Progenitor cell of endocrine pancreas (in vitro differentiated cells): ENCODE data around the gene SPRED3. TPM values are rescaled to one million over a fixed set of nuclear protein-coding genes. Genes with fewer than 3 reads are reported as not detected.
"Not testable (repeated sequence)": the region's sequence is repeated elsewhere in the genome, so short reads cannot be mapped to it uniquely, and the experiment has no call there.

Source experiments
- DNase-seq: peaks from one replicate; pipeline ENCODE4 v3.0.0; 2021; ENCODE audit warnings: low spot score; ENCODE audit not compliant: unreplicated experiment
- H3K27ac Mint-ChIP-seq: 2 replicates; pipeline ENCODE4 v1.8.0; 2021; ENCODE audit warnings: mild to moderate bottlenecking, moderate library complexity, mixed read lengths
- H3K27me3 Mint-ChIP-seq: 2 replicates; pipeline ENCODE4 v1.8.0; 2021; ENCODE audit warnings: mixed read lengths
- H3K36me3 Mint-ChIP-seq: 2 replicates; pipeline ENCODE4 v1.8.0; 2022; ENCODE audit warnings: mixed read lengths; ENCODE audit not compliant: insufficient read depth
- H3K4me1 Mint-ChIP-seq: 2 replicates; pipeline ENCODE4 v1.8.0; 2021; ENCODE audit warnings: low read depth, mixed read lengths
- H3K4me3 Mint-ChIP-seq: 2 replicates; pipeline ENCODE4 v1.8.0; 2021; ENCODE audit warnings: low read depth, mild to moderate bottlenecking, moderate library complexity, mixed read lengths
- H3K9me3 Mint-ChIP-seq: 2 replicates; pipeline ENCODE4 v1.8.0; 2021; ENCODE audit warnings: low read depth, mixed read lengths
- total RNA-seq: library from RNA; stranded (reverse); gene quantifications from 2 replicates; pipeline ENCODE4 v1.2.1, GENCODE V29; 2021
- TF ChIP-seq, protein P1 (sequence below): fragments of 200-600 bp; sonication (generic); IDR thresholded peaks from one replicate; pipeline ENCODE4 v1.5.0; 2021; ENCODE audit warnings: antibody characterized with exemption, mild to moderate bottlenecking; ENCODE audit not compliant: unreplicated experiment

The SPRED3 gene
- total RNA-seq, 1 donor from 2014 or later = 13.0 TPM

DNA sequence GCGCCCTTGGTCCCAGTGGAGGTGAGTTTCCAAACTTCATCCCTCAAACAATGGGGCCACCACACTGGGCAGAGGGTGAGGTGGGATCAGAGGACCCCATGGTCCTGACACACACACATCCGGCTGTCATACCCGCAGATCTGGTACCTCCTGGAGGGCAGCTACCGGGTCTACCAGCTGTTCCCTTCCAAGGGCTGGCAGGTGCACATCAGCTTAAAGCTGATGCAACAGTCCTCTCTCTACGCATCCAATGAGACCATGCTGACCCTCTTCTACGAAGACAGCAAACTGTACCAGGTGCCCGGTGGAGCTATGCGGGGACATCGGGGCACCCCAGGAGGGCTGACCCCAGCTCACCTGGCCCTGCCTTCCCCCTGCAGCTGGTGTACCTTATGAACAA lies 28.1 kb upstream of the SPRED3 start:
- H3K4me3 Mint-ChIP-seq = peak overlapping the region; percentile 83
- no peak overlapping the region for H3K27ac Mint-ChIP-seq
- peaks cover 52% of the 10 kb centered on the region for H3K27me3 Mint-ChIP-seq
- no peaks in the 10 kb centered on the region for H3K36me3 Mint-ChIP-seq
- TF ChIP-seq, protein P1, sequence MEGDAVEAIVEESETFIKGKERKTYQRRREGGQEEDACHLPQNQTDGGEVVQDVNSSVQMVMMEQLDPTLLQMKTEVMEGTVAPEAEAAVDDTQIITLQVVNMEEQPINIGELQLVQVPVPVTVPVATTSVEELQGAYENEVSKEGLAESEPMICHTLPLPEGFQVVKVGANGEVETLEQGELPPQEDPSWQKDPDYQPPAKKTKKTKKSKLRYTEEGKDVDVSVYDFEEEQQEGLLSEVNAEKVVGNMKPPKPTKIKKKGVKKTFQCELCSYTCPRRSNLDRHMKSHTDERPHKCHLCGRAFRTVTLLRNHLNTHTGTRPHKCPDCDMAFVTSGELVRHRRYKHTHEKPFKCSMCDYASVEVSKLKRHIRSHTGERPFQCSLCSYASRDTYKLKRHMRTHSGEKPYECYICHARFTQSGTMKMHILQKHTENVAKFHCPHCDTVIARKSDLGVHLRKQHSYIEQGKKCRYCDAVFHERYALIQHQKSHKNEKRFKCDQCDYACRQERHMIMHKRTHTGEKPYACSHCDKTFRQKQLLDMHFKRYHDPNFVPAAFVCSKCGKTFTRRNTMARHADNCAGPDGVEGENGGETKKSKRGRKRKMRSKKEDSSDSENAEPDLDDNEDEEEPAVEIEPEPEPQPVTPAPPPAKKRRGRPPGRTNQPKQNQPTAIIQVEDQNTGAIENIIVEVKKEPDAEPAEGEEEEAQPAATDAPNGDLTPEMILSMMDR = no peak
- DNase-seq = no peak
- H3K4me1 Mint-ChIP-seq = no peaks in the 10 kb centered on the region
- no peaks in the 10 kb centered on the region for H3K9me3 Mint-ChIP-seq

GRCh38 chr19:38360839-38361631 lies 27.5 kb upstream of the SPRED3 start:
- DNase-seq = no peak
- Mint-ChIP-seq H3K36me3 (no peaks in the 10 kb centered on the region), H3K27ac (peak overlapping the region; percentile 29), H3K4me1 (no peaks in the 10 kb centered on the region), H3K27me3 (peaks cover 48% of the 10 kb centered on the region), H3K4me3 (peak overlapping the region; percentile 83), H3K9me3 (no peaks in the 10 kb centered on the region)
- TF ChIP-seq, protein P1 = no peak

GRCh38 chr19:38361633-38362075 lies 26.8 kb upstream of the SPRED3 start:
- Mint-ChIP-seq H3K36me3 (no peaks in the 10 kb centered on the region), H3K27ac (peak overlapping the region; percentile 91), H3K9me3 (no peaks in the 10 kb centered on the region), H3K4me1 (no peaks in the 10 kb centered on the region), H3K4me3 (peak overlapping the region; percentile 83), H3K27me3 (peaks cover 45% of the 10 kb centered on the region)
- TF ChIP-seq, protein P1 = peak; percentile 30
- DNase-seq = peak; percentile 77

DNA sequence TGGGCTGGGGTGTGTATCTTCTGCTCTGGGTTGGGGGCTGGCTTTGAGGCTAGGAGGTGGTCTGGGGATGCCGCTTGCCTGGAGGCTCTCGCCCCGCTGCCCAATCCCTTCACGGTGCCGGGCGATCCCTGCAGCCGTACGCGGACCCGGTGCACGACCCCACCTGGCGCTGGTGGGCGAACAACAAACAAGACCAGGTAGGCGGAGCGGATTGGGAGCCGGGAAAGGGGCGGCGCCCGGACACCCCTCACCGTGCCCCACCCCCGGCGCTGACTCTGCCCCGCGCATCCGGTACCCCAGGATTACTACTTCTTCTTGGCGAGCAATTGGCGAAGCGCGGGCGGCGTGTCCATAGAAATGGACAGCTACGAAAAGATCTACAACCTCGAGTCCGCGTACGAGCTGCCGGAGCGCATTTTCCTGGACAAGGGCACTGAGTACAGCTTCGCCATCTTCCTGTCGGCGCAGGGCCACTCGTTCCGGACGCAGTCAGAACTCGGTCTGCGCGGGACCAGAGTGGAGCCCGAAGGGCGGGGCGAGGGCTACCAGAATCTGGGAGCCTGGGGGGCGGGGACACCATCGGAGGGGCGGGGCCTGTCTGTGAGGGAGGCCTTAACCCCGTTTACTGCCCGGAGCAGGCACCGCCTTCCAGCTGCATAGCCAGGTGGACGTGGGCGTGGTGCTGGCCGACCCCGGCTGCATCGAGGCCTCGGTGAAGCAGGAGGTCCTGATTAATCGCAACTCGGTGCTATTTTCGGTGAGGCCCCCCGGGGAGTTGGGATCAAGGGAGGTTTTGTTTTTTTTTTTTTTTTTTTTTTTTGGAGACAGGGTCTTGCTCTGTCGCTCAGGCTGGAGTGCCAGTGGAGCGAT lies 26.2 kb upstream of the SPRED3 start:
- Mint-ChIP-seq H3K27me3 (peaks cover 43% of the 10 kb centered on the region), H3K4me3 (peak overlapping the region; percentile 83), H3K9me3 (no peaks in the 10 kb centered on the region), H3K4me1 (no peaks in the 10 kb centered on the region), H3K27ac (peak overlapping the region; percentile 91), H3K36me3 (no peaks in the 10 kb centered on the region)
- DNase-seq = peak; percentile 75
- TF ChIP-seq, protein P1 = no peak

- Mint-ChIP-seq H3K27me3 (peaks cover 39% of the 10 kb centered on the region), H3K27ac (peak overlapping the region; percentile 57), H3K4me3 (peak overlapping the region; percentile 83)
- not testable (repeated sequence) for H3K9me3 Mint-ChIP-seq, H3K4me1 Mint-ChIP-seq, DNase-seq, H3K36me3 Mint-ChIP-seq
Measured at GRCh38 chr19:38362946-38363688, 25.4 kb upstream of the SPRED3 start.
